ENCODE results near the gene TUG1.

Gene TUG1

DNA sequence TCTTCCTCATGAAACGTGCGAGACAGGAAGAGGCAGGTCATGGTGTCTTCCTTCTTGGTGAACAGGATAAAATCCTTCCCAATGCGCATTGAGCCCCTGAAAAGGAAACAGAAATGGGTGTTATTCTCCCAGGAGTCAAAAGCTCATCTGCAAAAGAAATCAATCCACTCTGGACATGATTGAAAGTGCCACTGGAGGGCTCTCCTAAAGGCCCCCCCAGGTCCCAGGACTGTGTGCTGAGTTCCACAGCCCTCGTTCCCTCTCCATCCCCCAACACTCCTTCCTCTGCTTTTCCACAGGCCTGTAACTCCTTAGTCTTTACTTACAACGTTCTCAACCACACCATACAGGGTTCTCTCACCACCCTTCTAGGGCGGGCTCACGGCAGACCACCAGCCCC lies 22.7 kb upstream of the TUG1 start:
- no peak overlapping the region for H3K4me3 ChIP-seq (ENCODE audit: low read depth, low read length)
- TF ChIP-seq CTCF (IDR thresholded peaks at IDR 0.05; ENCODE audit: low read depth, low read length, missing control alignments) = no peak
- DNase-seq (ENCODE audit: low read depth) = no peak

- no peak for DNase-seq (ENCODE audit: low read depth)
- TF ChIP-seq CTCF (IDR thresholded peaks at IDR 0.05; ENCODE audit: low read depth, low read length, missing control alignments) = no peak
- no peak overlapping the region for H3K4me3 ChIP-seq (ENCODE audit: low read depth, low read length)
These were observed 21.8 kb upstream of the TUG1 start for GRCh38 chr22:30947173-30947815.

DNA sequence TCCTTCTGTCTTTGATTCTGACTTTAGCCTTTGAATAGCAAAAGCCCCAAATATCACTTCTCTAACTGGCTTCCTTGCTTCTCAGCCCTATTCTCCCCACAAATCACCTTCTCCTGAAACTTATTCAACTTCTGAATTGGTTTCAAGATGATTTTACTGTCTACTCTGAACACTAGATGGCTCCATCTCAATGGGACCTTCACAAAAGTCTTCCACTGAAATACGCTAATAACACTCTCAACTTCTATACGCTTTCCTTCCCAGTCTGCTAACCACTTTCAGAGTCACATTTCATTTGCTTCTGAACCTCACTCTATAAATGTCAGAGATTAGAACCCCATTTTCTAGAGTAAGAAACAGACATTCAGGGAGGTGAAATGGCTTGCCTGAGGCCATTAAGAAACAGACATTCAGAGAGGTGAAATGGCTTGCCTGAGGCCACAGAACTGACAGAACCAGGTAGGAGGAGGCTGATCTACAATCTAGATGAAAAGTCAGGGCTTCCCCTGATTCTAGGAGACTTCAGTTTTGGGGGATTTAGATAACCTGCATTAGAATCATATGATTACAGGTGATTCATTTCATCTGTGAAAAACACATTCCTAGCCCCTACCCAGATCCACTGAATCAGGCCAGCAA lies 21.1 kb upstream of the TUG1 start:
- no peak for DNase-seq (ENCODE audit: low read depth)
- H3K4me3 ChIP-seq (ENCODE audit: low read depth, low read length) = no peak overlapping the region

DNA sequence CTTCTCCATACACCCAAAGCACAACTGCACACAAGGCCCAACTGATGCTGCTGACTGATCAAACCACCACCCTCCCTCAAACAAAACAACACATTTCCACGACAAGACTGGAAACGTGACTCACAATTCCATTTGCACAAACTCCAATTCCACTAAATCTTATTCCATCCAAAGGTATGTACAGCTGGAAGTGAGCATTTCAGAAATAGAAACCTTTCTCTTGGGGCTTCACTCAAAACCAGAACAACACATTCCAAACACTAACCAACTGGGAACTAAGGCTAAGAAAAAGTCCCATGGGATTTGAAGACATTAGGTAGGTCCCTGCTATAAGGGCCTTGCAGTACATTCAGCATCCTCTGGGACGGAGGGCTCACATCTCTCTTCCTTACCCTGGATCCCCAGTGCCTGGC lies 20.1 kb upstream of the TUG1 start:
- no peak overlapping the region for H3K4me3 ChIP-seq (ENCODE audit: low read depth, low read length)
- no peak for TF ChIP-seq CTCF (IDR thresholded peaks at IDR 0.05; ENCODE audit: low read depth, low read length, missing control alignments)
- no peak for DNase-seq (ENCODE audit: low read depth)

More for the DNA sequence above, 21.1 kb upstream of the TUG1 start:
- peak; percentile 45 for TF ChIP-seq CTCF (IDR thresholded peaks at IDR 0.05; ENCODE audit: low read depth, low read length, missing control alignments)

GRCh38 chr22:30949934-30950660 lies 19.0 kb upstream of the TUG1 start:
- no peak overlapping the region for H3K4me3 ChIP-seq (ENCODE audit: low read depth, low read length)
- DNase-seq (ENCODE audit: low read depth) = no peak
- no peak for TF ChIP-seq CTCF (IDR thresholded peaks at IDR 0.05; ENCODE audit: low read depth, low read length, missing control alignments)

- no peak for TF ChIP-seq CTCF (IDR thresholded peaks at IDR 0.05; ENCODE audit: low read depth, low read length, missing control alignments)
- no peak for DNase-seq (ENCODE audit: low read depth)
These were observed 15.9 kb upstream of the TUG1 start for GRCh38 chr22:30953206-30953605.

More at GRCh38 chr22:30953206-30953605, 15.9 kb upstream of the TUG1 start:
- H3K4me3 ChIP-seq (ENCODE audit: low read depth, low read length) = no peak overlapping the region

Data from GM12864 (cell line).